ENCODE results near the gene RWDD2A.

Gene RWDD2A

GRCh38 chr6:83183082-83183828 is 9.9 kb upstream of the RWDD2A start:
- ChIA-PET POLR2A (interaction anchor here (0.7 to 1.4 kb wide), 2 partner anchors 11 to 30 kb away, joined by 3 to 5 read pairs; no protein-coding TSS in a partner anchor), CTCF (interaction anchor here (0.8 to 2.0 kb wide), 3 partner anchors 32 to 276 kb away, joined by 3 to 6 read pairs (median 3); no protein-coding TSS in a partner anchor)
- Histone ChIP-seq H3K4me3 (ENCODE audit: low read depth, low read length) (no peak overlapping the region), H3K4me1 (ENCODE audit: control insufficient read depth, insufficient read depth, low read length) (no peaks in the 10 kb centered on the region), H3K9me3 (ENCODE audit: control insufficient read depth, insufficient read depth, low read depth, low read length) (no peaks in the 10 kb centered on the region), H3K27ac (ENCODE audit: extremely low read depth, low read depth, low read length) (no peak overlapping the region), H3K36me3 (ENCODE audit: control insufficient read depth in 2 of 2, insufficient read depth in 1 of 2, low read length in 2 of 2) (peaks cover 46 to 94% of the 10 kb centered on the region in 2 experiments)
- TF ChIP-seq ZSCAN4 (tag by site-specific recombination; IDR thresholded peaks at IDR 0.05) (no peak), ZNF704 (tag by site-specific recombination; IDR thresholded peaks at IDR 0.05) (no peak), ZNF518A (tag by site-specific recombination; conservative IDR thresholded peaks at IDR 0.05; ENCODE audit: low read depth) (no peak), ZNF571 (tag by site-specific recombination; IDR thresholded peaks at IDR 0.05) (no peak), ZNF600 (tag by site-specific recombination; IDR thresholded peaks at IDR 0.05) (no peak), EGR2 (tag by site-specific recombination; IDR thresholded peaks at IDR 0.05; ENCODE audit: low read depth) (no peak)

GRCh38 chr6:83185096-83185495 is 8.1 kb upstream of the RWDD2A start:
- H3K4me3 ChIP-seq (ENCODE audit: low read depth, low read length): no peak overlapping the region
- no peaks in the 10 kb centered on the region for H3K4me1 ChIP-seq (ENCODE audit: control insufficient read depth, insufficient read depth, low read length)
- H3K27ac ChIP-seq (ENCODE audit: extremely low read depth, low read depth, low read length): no peak overlapping the region
- ChIA-PET CTCF (interaction anchor here (0.7 to 1.4 kb wide), 5 partner anchors 18 to 329 kb away, joined by 3 to 6 read pairs (median 4); partner anchors contain the start of gene DOP1A), POLR2A (no interaction called here)
- no peaks in the 10 kb centered on the region for H3K9me3 ChIP-seq (ENCODE audit: control insufficient read depth, insufficient read depth, low read depth, low read length)
- TF ChIP-seq ZNF18 (tag by site-specific recombination; IDR thresholded peaks at IDR 0.05) (no peak), ZNF768 (tag by site-specific recombination; IDR thresholded peaks at IDR 0.05) (no peak), ZNF2 (tag by site-specific recombination; IDR thresholded peaks at IDR 0.05) (no peak), HOXD13 (CRISPR knock-in tag; IDR thresholded peaks at IDR 0.05; ENCODE audit: borderline replicate concordance) (no peak), ZNF623 (tag by site-specific recombination; IDR thresholded peaks at IDR 0.05) (no peak), HOXA7 (CRISPR knock-in tag; IDR thresholded peaks at IDR 0.05; ENCODE audit: borderline replicate concordance) (no peak), ZBTB6 (tag by site-specific recombination; IDR thresholded peaks at IDR 0.05) (no peak), ZNF426 (tag by site-specific recombination; IDR thresholded peaks at IDR 0.05) (no peak), ZNF132 (tag by site-specific recombination; IDR thresholded peaks at IDR 0.05; ENCODE audit: borderline replicate concordance) (no peak), ZNF146 (tag by site-specific recombination; IDR thresholded peaks at IDR 0.05) (no peak), ZFP37 (tag by site-specific recombination; IDR thresholded peaks at IDR 0.05) (no peak), ZNF423 (tag by site-specific recombination; IDR thresholded peaks at IDR 0.05) (no peak)
- peaks cover 38 to 97% of the 10 kb centered on the region in 2 experiments for H3K36me3 ChIP-seq (ENCODE audit: control insufficient read depth in 2 of 2, insufficient read depth in 1 of 2, low read length in 2 of 2)
